Stimulated activated CD8-positive, alpha-beta memory T cell treated with anti-CD3 and anti-CD28 coated beads, Interleukin-15, amount 100 ng/mL, for 24 hours (primary cell): ENCODE measurements around the gene TCEAL1.
"Not testable (repeated sequence)": the region's sequence is repeated elsewhere in the genome, so short reads cannot be mapped to it uniquely, and the experiment has no call there.

Experiments
- DNase-seq: peaks from one replicate; pipeline ENCODE4 v3.0.0-alpha.2; 2020; ENCODE audit warnings: low read depth

TCEAL1 gene, protein sequence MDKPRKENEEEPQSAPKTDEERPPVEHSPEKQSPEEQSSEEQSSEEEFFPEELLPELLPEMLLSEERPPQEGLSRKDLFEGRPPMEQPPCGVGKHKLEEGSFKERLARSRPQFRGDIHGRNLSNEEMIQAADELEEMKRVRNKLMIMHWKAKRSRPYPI

DNA sequence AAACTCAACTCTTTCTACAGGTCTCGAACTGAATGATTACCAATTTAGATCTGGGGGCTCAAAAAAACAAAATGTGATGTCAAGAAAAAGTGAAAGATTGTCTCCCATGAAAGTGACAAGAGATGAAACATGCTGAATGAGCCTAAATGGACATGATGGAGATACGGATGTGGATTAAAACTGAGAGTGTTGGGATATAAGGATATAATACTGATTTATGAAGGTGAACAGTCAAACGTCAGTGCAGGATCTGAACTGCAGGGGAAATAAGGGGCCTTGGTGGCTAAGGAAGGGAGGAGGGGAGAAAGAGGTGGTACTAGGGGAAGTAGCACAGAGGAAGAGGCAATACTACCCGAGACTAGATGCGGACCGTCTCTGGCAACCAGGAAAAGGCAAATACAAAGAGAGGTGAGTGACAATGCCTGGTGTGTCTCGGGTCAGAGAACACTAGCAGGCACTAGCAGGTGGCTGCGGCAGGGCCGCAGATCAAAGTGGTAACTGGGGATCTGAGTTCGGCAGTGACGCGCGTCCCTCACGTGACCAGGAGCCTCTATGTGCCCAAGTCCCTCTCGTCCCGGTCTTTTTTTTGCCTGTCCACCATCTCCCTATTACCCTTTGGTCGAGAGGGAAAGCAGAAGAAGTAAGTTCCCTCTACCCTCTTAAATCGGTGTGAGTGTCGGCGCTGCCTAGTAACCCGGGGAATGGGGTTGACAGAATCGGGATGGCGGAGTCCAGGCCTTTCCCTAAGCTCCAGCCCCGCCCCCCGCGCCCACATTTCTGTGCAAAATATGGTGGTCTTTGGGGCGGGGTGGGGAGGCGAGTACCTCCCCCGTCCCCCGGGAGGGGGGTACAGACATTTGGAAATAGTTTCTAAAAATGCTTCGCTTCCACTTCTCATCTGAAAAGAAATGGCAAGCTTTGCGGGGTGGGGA, at the start of gene TCEAL1:
Gene TCEAL1 (plus strand): TSS at position 590 of the 932 bp plus-strand sequence. CDS start 942 bp downstream, outside the sequence.
- peak; percentile 3 for DNase-seq

DNA sequence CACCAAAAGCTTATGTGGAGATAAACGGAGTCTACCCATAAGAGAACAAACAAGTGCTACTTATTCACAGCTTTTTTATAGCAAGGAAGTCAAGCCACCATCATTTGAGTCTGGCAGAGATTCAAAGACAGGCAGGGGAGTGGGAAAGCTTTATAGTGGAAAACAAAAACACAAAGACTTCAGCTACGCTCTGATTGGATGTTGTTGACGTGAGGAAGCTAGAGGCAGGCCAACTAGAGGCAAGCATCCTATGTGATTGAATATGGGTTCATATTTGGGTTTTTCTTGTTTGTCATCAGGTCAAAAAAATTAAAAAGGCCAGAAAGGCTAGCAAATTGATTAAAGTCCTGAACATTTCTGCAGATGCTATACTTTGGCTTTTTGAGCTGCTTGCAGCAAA, 44.2 kb upstream of the TCEAL1 start:
- DNase-seq = no peak

DNA sequence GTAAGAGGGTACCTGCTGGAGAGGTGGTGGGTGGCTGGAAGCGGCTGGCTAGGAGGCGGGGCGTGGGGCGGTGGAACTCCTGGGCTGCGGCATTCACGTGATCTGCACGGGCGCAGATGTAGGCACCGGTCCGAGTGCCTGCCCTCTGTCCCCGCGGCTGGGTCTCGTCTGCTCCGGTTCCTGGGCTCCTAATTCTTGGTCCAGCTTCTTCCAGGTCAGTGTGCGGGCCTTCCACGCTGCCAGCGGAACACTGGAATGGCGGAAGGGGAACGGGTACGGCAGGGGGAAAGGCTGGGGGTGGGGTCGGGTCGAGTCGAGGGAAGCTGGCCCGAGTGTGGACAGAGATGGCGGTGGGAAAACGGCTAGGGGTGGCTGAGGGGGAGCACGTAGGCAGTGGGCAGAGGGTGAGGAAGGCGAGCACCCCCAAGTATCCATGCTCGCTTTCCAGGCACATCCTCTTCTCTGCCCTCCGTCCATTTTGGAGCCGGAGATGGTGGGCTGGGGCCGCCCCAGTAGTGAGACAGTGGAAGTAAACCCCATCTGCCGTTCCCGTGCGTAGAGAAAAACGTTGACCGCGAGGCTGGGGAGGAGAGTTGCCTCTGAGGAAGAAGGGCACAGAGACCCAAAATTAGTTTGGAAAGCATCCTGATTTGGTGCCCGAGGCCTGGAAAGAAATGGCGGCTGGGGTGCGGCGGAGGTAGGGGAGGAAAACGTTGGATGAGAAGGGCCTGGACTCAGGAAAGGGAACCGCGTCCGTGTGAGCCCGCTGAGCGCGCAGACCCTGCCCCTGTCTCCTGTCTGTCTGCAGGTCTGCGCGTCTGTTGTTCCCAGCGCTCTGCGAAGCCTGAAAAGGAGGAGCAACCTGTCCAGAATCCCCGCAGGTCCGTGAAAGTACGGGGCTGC, 43.1 kb upstream of the TCEAL1 start, which contains the start of gene TCEAL4:
Gene TCEAL4 (plus strand): TSS at position 105 of the 903 bp plus-strand sequence. CDS start 1,161 bp downstream, outside the sequence.
- DNase-seq = no peak

DNA sequence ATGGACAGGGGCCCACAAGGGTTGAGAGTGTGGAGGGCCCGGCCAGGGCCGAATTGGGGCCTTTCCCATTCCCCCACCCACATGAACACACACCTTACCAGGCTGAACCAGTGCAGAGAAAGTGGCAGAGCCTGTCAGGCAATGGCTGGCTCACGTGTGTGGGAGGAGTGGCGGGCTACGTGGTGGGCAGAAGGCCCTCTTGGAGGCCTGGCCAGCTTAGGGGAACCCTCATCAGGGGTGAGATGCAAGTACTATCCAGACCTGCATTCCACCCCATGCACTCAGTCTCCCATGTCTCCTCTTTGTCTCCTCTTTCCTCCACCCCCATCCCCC, 42.5 kb upstream of the TCEAL1 start:
- no peak for DNase-seq

DNA sequence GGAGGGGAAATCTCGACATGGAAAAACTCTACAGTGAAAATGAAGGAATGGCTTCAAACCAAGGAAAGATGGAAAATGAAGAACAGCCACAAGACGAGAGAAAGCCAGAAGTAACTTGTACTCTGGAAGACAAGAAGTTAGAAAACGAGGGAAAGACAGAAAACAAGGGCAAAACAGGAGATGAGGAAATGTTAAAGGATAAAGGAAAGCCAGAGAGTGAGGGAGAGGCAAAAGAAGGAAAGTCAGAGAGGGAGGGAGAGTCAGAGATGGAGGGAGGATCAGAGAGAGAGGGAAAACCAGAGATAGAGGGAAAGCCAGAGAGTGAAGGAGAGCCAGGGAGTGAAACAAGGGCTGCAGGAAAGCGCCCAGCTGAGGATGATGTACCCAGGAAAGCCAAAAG, 42.1 kb upstream of the TCEAL1 start:
- no peak for DNase-seq

DNA sequence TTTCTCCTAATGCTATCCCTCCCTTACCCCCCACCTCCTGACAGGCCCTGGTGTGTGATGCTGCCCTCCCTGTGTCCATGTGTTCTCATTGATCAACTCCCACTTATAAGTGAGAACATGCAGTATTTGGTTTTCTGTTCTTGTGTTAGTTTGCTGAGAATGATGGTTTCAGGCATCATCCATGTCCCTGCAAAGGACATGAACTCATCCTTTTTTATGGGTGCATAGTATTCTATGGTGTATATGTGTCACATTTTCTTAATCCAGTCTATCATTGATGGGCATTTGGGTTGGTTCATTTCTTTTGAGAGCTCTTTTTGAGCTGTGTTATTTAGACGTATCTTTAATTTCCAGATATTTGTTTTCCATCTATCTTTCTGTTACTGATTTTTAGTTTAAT, 36.5 kb upstream of the TCEAL1 start:
- not testable (repeated sequence) for DNase-seq

DNA sequence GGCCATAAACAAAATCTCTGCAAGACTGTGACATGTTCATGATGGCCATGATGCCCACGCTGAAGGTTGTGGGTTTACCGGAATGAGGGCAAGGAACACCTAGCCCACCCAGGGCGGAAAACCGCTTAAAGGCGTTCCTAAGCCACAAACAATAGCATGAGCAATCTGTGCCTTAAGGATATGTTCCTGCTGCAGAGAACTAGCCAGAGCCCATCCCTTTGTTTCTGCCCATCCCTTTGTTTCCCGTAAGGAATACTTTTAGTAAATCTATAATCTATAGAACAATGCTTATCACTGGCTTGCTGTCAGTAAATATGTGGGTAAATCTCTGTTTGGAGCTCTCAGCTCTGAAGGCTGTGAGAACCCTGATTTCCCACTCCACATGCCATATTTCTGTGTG, 33.6 kb upstream of the TCEAL1 start:
- DNase-seq = not testable (repeated sequence)

DNA sequence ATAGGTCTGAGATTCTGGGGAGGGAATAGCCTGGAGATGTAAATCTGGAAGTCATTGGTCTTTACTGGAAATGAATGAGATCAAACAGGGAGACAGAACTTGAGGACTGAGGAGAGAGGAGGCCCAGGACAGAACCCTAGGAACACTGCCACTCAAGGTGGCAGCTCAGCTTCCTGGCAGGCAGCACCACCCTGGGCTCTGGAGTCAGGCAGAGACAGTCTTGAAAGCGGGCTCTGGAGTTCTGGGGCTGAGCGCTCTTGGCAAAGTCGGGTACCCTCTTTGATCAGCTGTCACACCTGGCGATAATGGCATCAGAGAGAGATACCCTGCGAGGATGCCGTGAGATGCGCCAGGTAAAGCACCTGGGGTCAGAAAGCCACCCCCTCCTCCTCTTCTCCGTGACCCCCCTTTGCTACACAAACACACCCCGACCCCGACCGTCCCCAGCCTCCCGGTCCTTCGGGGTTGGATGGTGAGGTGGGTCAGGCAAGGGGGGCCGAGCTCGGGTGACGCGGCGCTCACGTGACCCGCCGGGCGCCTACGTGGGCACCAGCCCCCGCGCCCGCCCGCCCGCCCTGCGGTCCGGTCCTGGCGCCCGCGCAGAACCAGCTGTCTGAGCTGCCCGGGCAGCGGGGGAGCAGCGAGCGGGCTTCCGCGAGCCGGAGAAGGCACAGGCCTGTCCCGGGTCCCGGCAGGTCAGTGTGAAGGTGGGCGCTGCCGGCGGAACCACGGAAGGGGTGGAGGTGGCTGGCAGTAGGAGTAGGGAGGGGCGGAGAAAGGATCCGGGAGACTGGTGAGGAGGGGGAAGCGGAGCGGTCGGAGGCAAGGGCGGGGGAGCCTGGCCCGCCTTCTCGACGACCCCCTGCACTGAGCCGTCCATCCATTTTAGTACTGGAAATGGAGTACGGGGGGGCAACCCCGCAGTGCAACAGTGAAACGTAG, 21.1 kb upstream of the TCEAL1 start, which contains the start of gene TCEAL3:
Gene TCEAL3 (plus strand): TSS at position 600 of the 942 bp plus-strand sequence. CDS start 1,102 bp downstream, outside the sequence.
- no peak for DNase-seq

DNA sequence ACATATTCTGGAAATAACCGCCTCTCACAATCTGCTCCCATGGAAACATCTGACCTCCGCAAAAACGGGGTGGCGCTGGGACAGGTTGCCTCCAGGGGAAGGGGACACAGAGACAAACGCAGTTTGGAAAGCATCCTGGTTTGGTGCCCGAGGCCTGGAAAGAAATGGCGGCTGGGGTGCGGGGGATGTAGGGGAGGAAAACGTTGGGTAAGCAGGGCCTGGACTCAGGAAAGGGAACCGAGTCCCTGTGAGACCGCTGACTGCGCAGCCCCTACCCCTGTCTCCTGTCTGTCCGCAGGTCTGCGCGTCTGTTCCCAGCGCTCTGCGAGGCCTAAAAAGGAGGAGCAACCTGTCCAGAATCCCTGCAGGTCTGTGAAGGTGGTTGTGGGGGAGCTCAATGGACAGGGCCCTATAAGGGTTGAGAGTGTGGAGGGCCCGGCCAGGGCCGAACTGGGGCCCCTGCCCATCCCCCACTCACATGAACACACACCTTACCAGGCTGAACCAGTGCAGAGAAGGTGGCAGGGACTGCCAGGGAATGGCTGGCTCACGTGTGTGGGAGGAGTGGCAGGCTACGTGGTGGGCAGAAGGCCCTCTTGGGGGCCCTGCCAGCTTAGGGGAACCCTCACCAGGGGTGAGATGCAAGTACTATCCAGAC, 20.3 kb upstream of the TCEAL1 start:
- no peak for DNase-seq

DNA sequence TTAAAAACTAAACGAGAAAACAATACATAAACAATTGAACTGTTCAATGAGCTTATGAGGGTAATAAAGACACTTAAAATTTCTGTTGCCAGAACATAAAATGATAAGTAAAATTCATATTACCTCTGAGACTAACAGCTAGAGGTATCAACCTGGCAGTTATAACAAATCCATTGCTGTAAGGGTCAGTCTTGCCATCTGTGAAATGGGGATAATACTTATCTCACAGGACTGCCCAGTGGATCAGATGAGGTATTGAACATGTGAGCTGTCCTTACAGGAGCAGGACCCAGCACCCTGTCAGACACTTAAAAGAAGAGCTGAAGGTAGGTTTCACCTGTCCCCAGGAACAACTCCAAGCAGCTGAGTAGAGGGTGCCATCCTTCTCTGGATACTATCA, 18.5 kb upstream of the TCEAL1 start:
- no peak for DNase-seq

DNA sequence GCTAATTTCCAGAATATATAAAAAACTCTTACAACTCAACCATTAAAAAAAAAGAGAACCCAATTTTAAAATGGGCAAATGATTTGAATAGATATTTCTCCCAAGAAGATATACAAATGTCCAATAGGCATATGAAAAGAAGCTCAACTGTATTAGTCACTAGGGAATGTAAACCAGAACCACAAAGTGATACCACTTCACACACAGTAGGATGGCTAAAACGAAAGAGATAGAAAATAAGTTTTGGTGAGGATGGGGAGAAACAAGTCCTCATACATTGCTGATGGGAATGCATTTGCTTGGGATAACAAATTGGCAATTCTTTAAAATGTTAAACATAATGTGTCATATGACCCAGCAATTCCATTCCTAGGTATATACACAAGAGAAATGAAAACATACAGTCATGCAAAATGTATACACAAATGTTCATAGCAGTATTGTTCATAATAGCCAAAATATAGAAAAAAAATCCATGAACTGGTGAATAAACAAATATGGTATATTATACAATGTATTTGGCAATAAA, 15.3 kb upstream of the TCEAL1 start:
- DNase-seq = no peak

DNA sequence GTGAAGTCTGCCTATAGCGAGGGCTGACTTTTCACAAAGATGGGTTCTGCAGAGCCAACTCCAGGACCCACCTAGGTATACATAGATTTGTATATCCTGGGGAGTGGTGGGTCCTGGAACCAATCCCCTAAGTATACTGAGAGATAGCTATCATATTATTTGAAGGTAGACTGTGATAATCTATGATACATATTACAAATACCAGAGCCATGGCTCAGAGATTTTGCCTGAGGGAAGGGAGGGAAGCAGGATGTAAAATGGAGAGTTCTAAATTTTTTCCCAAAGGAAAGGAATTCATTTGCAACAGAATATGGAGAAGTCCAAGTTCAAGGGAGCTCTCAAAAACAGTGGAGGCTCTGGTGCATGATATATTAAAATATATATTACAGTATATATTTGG, 13.8 kb upstream of the TCEAL1 start:
- no peak for DNase-seq

DNA sequence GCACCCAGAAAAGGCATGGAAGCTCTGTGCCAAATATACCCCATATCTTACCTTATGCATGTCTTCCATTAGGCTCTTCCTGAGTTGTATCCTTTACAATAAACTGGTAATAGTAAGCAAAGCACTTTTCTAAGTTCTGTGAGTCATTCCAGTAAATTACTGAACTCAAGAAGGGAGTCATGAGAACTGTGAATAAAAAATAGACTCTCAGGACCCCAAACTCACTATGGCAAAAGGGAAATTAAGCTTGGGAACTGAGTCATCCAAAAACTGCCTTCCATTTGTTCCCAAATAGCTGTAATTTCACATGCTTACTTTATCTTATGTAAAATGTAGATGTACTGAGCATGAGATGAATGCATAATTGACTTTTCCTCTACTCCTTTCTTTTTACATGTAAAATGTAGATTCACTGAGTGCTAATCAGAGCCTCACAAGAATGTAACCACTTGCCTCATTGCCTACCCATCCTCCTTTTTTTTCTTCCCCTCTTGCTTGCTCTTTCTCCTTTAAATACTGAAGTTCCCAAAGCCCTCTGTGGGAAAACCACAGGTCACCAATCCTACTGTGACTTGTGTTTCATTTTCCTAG, 12.9 kb upstream of the TCEAL1 start:
- DNase-seq = no peak

DNA sequence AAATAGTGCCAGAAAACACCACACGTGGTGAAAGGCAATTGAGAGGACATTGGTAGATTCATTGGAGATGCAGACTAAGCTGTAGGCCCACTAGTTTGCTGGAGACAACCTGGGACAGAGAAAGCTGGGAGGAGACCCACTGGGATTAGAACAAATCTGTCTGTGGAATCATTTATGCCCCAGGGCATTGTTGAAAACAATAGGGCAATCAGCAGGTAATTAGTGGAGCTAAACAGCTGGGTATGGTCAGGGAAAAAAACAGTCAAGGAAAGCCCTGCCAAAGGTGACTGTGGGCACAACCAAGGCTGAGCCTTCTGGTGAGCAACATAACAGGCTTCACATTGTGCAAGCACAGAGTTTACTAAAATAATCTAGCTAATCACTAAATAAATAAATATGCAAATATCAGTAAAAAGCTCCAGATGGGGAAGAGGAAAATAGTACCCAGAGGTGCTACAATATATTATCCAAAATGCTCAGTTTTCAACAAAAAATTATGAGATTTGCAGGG, 12.0 kb upstream of the TCEAL1 start:
- DNase-seq = no peak

DNA sequence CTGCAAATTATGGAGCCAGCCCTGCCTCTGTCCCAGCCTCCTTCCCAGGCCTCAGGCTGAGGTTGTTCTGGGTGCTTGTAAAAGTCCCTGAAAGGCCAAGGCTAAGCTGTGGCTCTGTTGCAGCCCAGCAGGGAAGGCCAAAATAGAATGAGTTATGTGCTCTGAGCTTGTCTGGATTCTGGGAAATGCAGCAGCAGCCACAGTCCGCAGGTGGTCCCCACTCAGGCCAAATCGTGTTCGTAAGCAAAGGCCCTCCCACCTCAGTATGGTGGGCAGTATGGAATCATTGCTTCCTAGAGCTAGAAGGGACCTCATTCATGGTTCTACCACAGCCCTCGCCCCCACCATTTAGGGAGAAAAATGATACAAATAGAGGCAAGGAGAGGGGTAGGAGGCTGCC, 4.7 kb upstream of the TCEAL1 start:
- no peak for DNase-seq

DNA sequence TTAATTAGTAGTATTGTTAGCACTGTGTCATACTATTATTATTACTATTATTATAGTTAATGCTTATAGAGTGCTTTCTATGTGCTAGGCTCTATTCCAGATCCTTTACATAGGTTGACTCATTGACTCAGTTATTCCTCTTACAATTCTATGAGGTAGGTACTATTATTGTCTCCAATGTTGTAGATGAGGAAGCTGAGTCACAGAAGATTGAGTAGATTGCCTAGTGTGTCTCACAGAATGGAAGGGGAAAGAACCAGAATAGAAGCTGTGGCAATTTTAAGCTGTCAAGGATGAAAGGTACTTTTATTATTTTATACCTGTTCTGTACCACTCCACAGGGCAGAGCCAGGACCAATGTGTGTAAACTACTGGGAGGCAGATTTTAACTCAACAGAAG, 1.9 kb upstream of the TCEAL1 start:
- no peak for DNase-seq

DNA sequence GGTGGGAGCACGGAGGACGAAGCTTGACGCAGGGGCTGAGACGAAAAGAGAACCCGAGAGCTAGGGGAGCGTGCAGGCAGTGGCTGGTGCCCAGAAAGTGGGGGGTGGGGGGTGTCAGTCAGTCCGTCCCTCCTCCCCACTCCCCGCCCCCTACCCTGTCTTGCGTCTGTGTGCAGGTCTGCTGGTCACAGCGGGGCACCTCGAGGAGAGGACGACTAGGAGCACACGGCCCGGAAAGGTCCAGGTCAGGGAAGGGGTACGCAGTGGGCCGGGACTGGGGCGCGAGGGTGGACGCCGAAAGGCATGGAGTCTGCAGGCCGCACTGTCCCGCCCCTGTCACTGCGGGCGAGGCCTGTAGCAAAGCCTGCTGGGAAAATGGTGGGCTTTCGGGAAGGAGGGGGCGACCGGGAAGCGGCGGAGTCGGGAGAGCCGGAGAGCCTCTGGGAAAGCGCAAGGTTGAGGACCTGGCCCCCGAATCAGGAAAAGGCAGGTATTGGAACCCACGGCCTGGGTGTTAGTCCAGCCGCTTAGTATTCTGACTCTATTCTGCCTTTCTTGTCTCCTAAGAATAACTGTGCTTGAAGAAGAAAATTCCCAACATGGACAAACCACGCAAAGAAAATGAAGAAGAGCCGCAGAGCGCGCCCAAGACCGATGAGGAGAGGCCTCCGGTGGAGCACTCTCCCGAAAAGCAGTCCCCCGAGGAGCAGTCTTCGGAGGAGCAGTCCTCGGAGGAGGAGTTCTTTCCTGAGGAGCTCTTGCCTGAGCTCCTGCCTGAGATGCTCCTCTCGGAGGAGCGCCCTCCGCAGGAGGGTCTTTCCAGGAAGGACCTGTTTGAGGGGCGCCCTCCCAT, 769 bp downstream of the TCEAL1 start:
- no peak for DNase-seq

DNA sequence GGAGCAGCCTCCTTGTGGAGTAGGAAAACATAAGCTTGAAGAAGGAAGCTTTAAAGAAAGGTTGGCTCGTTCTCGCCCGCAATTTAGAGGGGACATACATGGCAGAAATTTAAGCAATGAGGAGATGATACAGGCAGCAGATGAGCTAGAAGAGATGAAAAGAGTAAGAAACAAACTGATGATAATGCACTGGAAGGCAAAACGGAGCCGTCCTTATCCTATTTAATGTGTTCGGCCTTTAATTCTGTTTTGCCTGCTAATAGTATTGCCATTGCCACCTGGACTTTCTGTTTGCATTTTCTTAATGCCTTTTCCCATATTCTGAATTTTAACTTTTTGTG, 1.4 kb downstream of the TCEAL1 start:
- DNase-seq = no peak

DNA sequence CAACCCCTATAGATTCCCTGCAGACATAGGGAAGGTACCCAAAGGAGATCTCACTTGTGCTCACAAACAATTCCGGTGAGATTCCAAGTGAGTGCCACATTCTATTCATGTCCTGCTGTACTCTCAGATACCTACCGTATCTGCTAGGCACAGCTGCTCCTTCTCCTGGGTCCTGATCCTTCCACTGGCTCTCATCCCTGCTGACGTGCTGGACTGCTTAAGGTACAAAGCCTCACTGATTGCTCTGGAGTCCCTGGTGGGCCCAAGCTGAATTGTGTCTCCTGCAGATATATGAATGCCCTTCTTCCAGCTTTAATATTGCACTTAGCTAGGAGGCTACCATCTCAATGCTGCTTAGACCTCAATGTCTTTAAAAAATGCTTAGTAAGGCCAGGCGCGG, 2.4 kb downstream of the TCEAL1 start:
- no peak for DNase-seq
